ENCODE measurements around the gene EIF3L. TPM values are rescaled to one million over a fixed set of nuclear protein-coding genes. Genes with fewer than 3 reads are reported as not detected.
A peak's percentile ranks its signal among the peaks of the same experiment; 100 is the strongest.

EIF3L gene
- total RNA-seq, 1 donor from 2014 or later, result 420 TPM

DNA sequence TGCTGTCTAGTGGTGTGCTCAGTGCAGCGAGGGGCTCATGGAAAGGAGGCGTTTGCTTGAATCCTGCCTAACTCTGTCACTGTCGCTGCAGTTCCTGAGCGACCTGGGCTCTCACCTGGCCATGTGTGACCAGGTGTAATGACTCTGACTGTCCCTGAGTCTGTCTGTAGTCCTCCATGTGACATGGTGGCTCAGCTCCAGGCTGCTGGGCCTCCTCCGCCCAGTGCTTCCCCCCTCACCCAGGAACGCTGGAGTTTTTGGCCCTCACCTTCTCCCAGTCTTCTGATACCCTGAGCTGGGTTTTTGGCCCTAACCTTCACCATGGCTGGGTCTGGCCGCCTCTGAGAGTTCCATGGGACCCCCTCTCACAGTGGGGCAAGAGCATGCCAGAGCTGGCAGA is 77.1 kb downstream of the EIF3L start:
- Histone ChIP-seq H3K4me3 (ENCODE audit: low read depth, low read length) (no peak overlapping the region), H3K36me3 (ENCODE audit: control insufficient read depth, insufficient read depth, low read length) (peaks cover 69% of the 10 kb centered on the region), H3K27me3 (ENCODE audit: control insufficient read depth, insufficient read depth, low read length) (no peaks in the 10 kb centered on the region)
- FAIRE-seq (peak; percentile 93), DNase-seq (ENCODE audit: low read depth) (no peak)
- TF ChIP-seq, protein P1, sequence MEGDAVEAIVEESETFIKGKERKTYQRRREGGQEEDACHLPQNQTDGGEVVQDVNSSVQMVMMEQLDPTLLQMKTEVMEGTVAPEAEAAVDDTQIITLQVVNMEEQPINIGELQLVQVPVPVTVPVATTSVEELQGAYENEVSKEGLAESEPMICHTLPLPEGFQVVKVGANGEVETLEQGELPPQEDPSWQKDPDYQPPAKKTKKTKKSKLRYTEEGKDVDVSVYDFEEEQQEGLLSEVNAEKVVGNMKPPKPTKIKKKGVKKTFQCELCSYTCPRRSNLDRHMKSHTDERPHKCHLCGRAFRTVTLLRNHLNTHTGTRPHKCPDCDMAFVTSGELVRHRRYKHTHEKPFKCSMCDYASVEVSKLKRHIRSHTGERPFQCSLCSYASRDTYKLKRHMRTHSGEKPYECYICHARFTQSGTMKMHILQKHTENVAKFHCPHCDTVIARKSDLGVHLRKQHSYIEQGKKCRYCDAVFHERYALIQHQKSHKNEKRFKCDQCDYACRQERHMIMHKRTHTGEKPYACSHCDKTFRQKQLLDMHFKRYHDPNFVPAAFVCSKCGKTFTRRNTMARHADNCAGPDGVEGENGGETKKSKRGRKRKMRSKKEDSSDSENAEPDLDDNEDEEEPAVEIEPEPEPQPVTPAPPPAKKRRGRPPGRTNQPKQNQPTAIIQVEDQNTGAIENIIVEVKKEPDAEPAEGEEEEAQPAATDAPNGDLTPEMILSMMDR (IDR thresholded peaks at IDR 0.05; ENCODE audit: insufficient read depth, low read length, severe bottlenecking), result no peak

DNA sequence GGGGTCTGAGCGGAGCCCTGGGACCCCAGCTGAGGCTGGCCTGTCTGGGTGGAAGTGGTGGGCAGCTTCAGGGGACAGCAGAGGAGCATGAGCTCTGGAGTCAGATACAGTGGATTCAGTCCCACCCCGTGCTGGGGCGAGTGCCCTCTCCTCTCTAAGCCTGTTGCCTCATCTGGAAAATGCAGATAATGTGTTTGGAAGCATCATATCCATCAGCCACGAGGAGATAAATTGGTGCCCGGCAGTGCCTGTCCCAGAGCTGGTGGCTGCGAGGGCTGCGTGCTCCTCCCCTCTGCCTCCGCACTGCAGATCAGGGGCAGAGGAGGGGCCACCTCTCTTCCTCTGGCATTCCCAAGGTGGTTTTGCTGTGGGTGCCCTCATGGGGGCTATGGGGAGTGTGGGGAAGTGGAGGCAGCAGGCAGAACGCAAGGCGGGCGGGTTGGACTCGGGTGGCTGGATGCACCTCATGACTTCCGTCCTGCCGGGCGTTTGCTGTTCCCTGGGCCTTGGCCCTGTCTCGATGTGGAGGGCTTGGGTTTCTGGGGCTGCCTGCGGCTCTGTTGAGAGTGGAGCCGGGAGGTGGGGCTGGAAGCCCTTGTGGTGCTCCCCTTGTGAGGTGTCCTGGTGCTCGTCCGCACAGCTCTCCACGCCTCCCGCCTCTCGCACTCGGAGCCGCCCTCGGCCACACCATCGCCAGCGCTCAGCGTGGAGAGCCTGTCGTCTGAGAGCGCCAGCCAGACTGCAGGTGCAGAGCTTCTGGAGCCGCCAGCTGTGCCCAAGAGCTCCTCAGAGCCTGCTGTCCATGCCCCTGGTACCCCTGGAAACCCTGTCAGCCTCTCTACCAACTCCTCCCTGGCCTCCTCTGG is 77.8 kb downstream of the EIF3L start:
- Histone ChIP-seq H3K27me3 (ENCODE audit: control insufficient read depth, insufficient read depth, low read length) (no peaks in the 10 kb centered on the region), H3K36me3 (ENCODE audit: control insufficient read depth, insufficient read depth, low read length) (peaks cover 69% of the 10 kb centered on the region), H3K4me3 (ENCODE audit: low read depth, low read length) (no peak overlapping the region)
- no peak for DNase-seq (ENCODE audit: low read depth)
- TF ChIP-seq, protein P1 (IDR thresholded peaks at IDR 0.05; ENCODE audit: insufficient read depth, low read length, severe bottlenecking), result no peak
- FAIRE-seq, result no peak

DNA sequence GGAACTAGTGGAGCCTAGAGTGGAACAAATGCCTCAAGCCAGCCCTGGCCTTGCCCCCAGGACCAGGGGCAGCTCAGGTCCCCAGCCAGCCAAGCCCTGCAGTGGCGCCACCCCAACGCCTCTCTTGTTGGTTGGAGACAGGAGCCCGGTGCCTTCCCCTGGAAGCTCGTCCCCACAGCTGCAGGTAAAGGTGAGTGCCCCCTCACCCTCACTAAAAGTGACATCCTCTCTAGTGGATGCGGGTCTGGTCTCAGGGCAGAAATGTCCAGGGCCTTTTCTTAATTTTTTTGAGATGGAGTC is 78.4 kb downstream of the EIF3L start:
- FAIRE-seq, result no peak

DNA sequence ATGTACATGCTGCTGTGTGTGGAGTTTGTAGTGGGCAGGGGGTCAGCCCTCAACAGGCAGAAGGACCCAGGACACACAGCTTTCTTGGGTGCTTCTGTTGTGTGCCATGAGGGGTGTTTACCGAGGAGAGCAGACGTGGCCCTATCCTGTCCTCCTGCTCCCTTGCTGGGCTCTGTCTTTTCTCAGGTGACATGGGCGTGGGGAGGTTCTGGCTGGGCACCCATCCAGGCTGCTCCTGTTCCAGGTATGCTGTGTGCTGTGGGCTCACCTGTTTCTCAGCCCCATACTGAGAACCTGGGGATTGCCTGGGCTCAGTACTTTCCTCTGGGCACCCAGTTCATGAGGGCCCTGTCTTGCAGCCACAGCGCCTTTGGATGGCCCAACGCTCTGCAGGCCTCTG is 80.2 kb downstream of the EIF3L start:
- H3K4me3 ChIP-seq (ENCODE audit: low read depth, low read length), result no peak overlapping the region
- no peaks in the 10 kb centered on the region for H3K27me3 ChIP-seq (ENCODE audit: control insufficient read depth, insufficient read depth, low read length)
- FAIRE-seq, result no peak
- H3K36me3 ChIP-seq (ENCODE audit: control insufficient read depth, insufficient read depth, low read length), result peaks cover 73% of the 10 kb centered on the region
- no peak for DNase-seq (ENCODE audit: low read depth)
- TF ChIP-seq, protein P1 (IDR thresholded peaks at IDR 0.05; ENCODE audit: insufficient read depth, low read length, severe bottlenecking), result no peak

More for the DNA sequence above, 78.4 kb downstream of the EIF3L start:
- TF ChIP-seq, protein P1 (IDR thresholded peaks at IDR 0.05; ENCODE audit: insufficient read depth, low read length, severe bottlenecking), result no peak
- DNase-seq (ENCODE audit: low read depth), result no peak
- H3K4me3 ChIP-seq (ENCODE audit: low read depth, low read length), result no peak overlapping the region
- H3K27me3 ChIP-seq (ENCODE audit: control insufficient read depth, insufficient read depth, low read length), result no peaks in the 10 kb centered on the region
- peaks cover 74% of the 10 kb centered on the region for H3K36me3 ChIP-seq (ENCODE audit: control insufficient read depth, insufficient read depth, low read length)

DNA sequence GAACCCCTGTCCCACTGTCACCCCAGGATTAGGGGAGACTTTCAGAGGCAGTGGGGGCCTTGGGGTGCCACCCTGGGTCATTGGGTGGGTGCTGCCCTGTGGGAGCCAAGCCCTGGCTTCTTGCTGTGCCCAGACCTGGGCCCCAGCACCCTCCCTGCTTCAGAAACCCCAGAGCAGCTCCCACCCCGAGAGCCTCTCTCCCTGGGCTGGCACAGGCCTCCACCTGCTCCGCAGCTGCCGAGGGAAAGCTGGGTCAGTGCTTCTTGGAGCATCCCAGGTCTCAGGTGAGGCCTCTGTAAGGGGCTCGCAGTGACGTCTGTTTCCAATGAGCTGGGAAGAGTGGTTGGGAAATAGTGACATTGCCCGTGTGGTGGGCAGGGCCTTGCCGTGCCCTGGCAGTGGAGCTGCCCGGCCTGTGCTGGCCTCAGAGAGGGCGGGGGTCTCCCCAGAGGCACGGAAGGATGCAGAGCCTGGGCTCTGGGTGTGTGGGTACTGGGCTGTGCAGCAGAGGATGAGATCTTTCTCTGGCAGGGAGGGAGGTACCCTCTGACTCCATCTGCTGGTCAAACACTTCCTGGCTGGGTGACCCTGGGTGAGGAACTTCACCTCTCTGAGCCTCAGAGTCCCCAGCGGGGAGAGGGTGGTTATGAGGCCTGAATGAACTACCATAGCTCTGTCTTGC is 81.2 kb downstream of the EIF3L start:
- Histone ChIP-seq H3K27me3 (ENCODE audit: control insufficient read depth, insufficient read depth, low read length) (no peaks in the 10 kb centered on the region), H3K4me3 (ENCODE audit: low read depth, low read length) (no peak overlapping the region), H3K36me3 (ENCODE audit: control insufficient read depth, insufficient read depth, low read length) (peaks cover 65% of the 10 kb centered on the region)
- TF ChIP-seq, protein P1 (IDR thresholded peaks at IDR 0.05; ENCODE audit: insufficient read depth, low read length, severe bottlenecking), result peak; percentile 51
- DNase-seq (ENCODE audit: low read depth) (no peak), FAIRE-seq (no peak)

Measured in bronchial epithelial cell (primary cell).